NK-92 treated with Interleukin-12 subunit alpha and Interleukin-12 subunit beta, amount 100 ng/mL, for 24 hours (cell line): ENCODE results near the gene KRT31.
A peak's percentile ranks its signal among the peaks of the same experiment; 100 is the strongest.
"Not testable (repeated sequence)": the region's sequence is repeated elsewhere in the genome, so short reads cannot be mapped to it uniquely, and the experiment has no call there.

Source experiments
- DNase-seq: peaks from one replicate; lab custom pipeline; 2025; lab: John Stamatoyannopoulos, UW

KRT31 gene

DNA sequence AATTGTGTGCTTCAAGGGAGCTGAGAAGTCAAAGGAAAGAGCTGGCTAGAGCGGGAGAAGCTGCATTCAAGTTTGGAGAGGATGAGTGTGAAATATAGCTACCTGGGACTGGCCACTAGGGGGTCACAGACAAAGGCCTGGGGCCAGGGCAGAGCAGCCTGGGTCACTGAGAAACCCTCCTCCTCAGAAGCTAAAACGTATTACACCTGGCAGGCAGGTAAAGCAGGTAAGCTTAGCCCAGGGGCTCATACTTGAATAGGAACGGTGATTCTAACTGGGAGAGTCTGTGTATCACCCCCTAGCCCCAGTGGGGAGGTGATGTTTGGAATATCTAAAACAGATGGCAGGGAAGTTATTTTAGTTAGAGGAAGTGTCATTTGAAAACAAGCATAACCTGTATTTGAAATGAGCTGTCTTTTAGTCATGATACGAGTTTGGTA, 20.2 kb upstream of the KRT31 start:
- no peak for DNase-seq

- DNase-seq = no peak
Observed at GRCh38 chr17:41417127-41417526, 19.7 kb upstream of the KRT31 start.

GRCh38 chr17:41416479-41416878, 19.1 kb upstream of the KRT31 start:
- DNase-seq = no peak

- DNase-seq = no peak
Observed at GRCh38 chr17:41415833-41416335, 18.5 kb upstream of the KRT31 start.

DNA sequence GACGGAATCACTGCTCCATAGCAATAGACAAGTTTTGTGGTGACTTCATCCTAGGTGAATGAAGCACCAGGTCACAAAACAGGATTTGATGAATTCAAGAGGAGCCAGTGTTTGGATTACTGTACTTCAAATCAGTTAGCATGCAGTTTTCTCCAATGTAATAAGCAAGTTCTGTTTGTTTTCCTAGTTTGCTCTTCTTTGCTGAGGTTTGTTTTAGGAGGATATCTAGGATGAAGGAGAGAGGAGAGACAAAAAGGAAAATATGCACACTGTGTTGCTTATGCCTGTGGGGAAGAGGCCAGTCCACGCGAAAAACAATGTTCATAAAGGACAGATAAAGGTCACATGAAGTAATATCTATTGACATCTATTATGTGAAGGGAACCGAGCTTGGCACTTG, 18.0 kb upstream of the KRT31 start:
- DNase-seq = no peak

GRCh38 chr17:41413982-41414381, 16.6 kb upstream of the KRT31 start:
- no peak for DNase-seq

- no peak for DNase-seq
Observed at GRCh38 chr17:41413353-41413957, 16.0 kb upstream of the KRT31 start.

GRCh38 chr17:41411072-41411840, 13.8 kb upstream of the KRT31 start:
- DNase-seq = no peak

GRCh38 chr17:41407226-41407625, 9.8 kb upstream of the KRT31 start:
- DNase-seq = no peak

DNA sequence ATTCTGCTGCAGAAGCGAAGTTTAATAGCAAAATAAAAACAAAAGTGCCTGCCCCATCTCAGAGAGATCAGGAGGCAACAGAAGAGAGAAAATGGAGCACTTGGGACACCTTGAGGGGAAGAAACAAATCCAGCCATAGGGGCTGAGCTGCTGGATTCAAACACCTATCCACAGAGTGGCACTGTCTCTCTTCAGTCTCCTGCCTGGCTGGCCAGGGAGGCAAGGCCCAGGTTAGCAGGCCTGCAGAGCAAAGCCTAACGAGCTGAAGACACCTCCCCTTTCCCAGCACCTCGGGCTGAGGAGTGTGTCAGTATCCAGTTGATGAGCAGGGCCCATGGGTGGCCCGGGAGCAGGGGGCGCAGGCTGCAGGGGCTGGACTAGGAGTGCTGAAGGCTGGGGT, 8.8 kb upstream of the KRT31 start:
- DNase-seq = no peak

DNA sequence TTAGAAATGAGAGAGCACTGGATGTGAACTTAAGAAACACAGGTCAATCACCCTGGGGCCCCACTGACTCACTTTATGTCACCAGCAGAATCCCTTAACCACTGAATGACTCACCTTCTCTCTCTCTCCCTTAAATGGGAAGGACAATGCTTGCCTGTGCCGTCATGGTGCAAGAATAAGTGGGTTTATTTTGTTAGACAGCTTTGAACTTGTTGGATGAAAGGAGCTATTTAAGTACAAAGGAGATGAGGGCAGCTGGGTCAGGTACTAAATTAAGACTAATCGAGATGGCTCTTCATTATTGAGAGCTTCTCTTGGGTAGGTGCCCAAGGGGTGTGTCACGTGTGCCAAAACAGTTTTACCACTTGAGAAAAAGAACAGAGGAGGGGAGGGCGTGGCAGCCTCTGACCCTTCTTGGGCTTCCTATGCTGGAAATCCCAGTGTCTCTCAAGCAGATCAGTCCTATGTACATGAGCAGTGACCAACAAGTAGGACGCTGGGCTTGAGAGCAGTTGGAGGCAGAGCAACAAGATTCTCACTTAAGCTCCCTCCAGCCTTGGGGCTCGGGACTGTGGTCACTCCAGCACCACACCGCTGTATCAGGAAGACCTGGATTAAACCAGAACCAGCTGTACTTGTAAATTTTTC, 6.7 kb upstream of the KRT31 start:
- peak; percentile 10 for DNase-seq

GRCh38 chr17:41403404-41404023, 6.1 kb upstream of the KRT31 start:
- DNase-seq = no peak

GRCh38 chr17:41402161-41402560, 4.8 kb upstream of the KRT31 start:
- no peak for DNase-seq

DNA sequence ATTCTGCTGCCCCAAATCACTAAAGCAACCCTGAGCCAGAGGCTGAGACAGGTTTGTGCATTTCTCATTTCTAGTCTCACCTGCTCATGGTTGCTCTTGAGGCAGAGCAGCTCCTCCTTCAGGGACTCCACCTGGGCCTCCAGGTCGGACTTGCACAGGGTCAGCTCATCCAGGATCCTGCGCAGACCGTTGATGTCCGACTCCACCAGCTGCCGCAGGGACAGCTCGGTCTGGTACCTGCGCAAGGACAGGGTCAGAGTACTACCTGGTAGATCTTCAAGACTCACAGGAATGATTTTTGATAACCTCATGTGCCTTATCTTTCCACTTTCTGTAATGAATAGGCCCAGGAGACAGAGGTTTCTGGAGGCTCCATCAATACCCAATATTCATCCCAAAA, 1.1 kb downstream of the KRT31 start:
- DNase-seq = no peak

DNA sequence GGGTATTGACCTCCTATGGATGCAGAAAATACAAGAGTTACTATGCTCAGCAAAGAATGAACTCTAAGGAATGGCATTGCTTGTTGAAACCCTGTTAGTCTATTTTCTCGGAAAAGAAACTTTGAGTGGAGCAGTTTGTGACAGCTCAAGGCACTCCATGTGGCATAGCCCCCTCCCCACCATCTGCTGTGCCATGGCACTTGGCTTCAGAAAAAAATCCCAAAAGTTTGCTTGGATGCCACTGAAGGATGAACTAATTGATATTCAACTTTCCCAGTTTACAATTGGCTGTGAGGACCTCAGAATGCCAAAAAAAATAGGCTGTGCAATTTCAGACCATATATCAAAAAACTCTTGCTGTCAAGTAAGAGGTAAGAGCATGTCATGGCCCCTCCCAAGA, 1.8 kb downstream of the KRT31 start:
- no peak for DNase-seq

DNA sequence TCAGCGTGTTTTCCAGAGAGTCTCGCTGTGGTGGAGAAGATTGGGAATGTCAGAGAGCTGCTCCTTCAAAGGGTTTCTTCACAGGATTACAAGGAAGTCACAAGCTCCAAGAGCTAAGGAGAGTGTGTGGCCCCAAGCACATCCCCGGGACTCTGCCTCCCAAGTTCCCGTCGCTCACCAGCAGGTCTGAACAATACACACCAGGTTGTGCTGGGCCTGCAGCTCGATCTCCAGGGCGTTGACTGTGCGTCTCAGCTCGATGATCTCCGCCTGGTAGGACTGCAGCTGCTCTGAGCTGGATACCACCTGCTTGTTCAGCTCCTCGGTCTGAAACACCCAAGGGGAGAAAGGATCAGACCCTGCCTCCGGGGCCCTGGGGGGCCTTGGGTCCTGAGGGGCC, 2.4 kb downstream of the KRT31 start:
- not testable (repeated sequence) for DNase-seq

DNA sequence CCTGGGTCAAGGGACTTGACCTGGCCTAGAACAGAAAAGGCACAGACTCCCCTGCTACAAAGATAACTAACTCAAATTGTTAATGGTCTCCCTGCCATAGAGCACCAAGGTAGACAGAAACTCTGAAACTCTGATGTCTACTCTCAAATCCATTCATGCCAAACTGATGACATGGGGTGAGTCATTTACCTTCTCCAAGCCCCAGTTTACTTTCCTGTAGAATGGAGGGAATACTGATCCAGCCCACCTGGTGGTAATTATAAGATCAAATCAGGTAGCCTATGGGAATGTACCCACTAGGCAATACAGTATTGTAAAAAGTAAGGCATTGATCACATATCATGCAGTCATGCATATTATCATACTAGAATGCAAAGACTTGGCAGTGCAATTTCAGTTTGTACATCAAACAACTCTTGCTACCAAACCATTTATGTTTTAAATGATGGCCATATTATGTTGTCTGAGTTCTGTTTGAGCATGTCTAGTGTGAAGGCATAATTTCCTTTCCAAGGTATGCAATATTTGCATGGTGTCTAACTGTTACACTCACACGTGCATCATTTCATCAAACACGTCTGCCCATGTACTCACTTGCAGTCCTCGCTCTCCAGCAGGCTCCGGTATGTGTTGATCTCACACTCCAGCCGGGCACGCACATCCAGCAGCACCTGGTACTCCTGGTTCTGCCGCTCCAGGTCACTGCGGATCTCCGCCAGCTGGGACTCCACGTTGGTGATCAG, 3.0 kb downstream of the KRT31 start:
- DNase-seq = no peak

- no peak for DNase-seq
Observed at GRCh38 chr17:41393826-41394225, 3.6 kb downstream of the KRT31 start.

GRCh38 chr17:41393294-41393693, 4.1 kb downstream of the KRT31 start:
- no peak for DNase-seq

DNA sequence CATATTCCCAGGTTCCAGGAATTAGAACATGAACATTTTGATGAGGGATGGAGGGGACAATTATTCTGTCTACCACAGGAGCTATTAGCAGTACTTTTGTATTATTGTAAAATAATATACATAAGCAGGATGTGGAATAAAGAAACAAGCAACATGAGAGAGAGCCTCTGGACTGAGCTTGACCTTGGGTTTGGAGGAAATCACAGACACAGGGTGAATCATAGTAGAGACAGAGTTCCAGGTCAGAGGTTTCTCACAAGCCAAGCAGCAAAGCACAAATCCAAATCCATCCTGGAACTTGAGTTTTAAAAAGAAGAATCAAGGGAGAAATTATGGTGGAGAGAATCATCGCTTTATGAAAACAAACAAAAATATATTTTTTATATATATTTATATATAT, 5.1 kb downstream of the KRT31 start:
- DNase-seq = no peak

DNA sequence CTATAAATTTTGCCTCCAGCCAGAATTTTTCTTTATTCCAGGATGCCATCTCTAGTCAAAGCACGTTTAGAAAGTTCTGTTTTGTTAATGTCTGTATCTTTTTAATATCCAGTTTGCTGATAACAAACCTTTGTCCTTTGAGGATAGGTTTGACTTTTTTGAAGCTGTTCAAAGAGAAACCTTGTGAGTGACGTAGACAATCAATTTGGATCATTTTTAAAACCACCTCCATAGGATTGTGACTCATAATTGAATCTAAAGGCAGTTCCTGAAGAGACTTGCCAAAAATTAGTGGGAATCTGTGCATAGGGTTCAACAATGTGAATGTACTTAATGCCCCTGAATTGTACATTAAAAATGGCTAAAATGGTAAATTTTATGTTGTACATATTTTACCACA, 5.9 kb downstream of the KRT31 start:
- DNase-seq = no peak

- DNase-seq = no peak
Observed at GRCh38 chr17:41390411-41390938, 6.9 kb downstream of the KRT31 start.
